Measurements from ENCODE around the gene ZNF724. TPM values are rescaled to one million over a fixed set of nuclear protein-coding genes. Genes with fewer than 3 reads are reported as not detected.
"Not testable (repeated sequence)": the region's sequence is repeated elsewhere in the genome, so short reads cannot be mapped to it uniquely, and the experiment has no call there.

ZNF724 gene
- total and polyA plus RNA-seq, 12 donors: 0.10 to 2.2 (median 1.5) TPM

DNA sequence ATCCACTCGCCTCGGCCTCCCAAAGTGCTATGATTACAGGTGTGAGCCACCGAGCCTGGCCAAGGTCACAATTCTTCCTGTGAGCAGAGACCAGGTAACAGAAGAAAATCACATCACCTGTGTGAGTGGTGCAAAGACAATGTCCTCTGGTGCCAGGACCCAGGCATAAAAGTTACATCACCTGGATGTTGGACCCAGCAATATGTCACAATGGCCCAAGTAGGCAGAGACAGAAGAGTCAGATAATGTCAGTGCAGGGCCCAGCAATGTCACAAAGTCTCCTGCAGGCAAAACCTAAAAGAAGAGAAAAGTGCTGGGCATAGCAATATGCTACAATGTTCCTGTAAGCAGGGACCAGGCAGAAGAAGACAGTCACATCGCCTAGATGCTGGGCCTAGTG is 5.5 kb upstream of the ZNF724 start:
- H3K9me3 ChIP-seq: no peaks in the 10 kb centered on the region
- 91 to 93% methylated on average over 4 of the region's 4 CpGs for WGBS, 2 donors

DNA sequence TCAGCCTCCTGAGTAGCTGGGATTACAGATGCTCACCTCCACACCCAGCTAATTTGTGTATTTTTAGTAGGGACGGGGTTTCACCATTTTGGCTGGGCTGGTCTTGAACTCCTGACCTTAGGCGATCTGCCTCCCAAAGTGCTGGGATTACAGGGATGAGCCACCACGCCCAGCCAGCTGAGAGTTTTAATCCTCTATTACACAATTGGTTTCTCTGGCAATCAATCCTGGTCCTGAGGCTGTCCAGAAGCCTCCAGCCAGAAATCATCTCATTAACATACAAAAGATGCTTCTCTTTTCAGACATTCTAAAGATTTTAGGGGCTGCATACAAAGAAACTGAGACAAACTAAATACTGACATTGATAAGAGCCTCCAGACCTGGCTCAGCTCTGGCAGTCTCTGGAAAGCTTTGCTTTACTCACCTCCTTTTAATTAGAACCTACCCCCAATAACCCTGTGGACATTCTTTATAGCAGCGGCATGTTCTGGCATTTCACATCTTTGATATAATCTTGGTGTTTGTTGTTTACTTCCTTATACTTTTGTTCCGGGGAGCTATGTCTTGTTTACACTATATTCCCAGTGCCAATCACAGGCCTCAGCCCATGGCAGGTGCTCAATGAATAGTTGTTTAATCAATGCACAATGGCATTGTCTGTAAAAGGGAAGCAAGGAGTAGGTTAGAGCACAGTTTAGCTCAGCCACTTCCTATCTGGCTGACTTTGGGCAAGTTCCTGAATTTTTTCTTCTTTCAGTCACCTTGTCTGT is 4.1 kb upstream of the ZNF724 start:
- no peak for DNase-seq
- no peaks in the 10 kb centered on the region for H3K9me3 ChIP-seq
- H3K36me3 ChIP-seq: peaks cover 0 to 10% (median 0%) of the 10 kb centered on the region in 9 donors
- no peak overlapping the region for H3K4me3 ChIP-seq
- TF ChIP-seq, protein P1, sequence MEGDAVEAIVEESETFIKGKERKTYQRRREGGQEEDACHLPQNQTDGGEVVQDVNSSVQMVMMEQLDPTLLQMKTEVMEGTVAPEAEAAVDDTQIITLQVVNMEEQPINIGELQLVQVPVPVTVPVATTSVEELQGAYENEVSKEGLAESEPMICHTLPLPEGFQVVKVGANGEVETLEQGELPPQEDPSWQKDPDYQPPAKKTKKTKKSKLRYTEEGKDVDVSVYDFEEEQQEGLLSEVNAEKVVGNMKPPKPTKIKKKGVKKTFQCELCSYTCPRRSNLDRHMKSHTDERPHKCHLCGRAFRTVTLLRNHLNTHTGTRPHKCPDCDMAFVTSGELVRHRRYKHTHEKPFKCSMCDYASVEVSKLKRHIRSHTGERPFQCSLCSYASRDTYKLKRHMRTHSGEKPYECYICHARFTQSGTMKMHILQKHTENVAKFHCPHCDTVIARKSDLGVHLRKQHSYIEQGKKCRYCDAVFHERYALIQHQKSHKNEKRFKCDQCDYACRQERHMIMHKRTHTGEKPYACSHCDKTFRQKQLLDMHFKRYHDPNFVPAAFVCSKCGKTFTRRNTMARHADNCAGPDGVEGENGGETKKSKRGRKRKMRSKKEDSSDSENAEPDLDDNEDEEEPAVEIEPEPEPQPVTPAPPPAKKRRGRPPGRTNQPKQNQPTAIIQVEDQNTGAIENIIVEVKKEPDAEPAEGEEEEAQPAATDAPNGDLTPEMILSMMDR (IDR thresholded peaks at IDR 0.05): no peak
- no peak for ATAC-seq
- H3K4me1 ChIP-seq: peaks cover 2 to 7% (median 5%) of the 10 kb centered on the region in 9 donors
- no peak overlapping the region for H3K27ac ChIP-seq
- intact Hi-C loops (cut with DNase I): loop anchor here in 1 of 10 donors (10.0 kb wide), 1 partner anchor 140 kb away; the partner anchor contains the start of gene ZNF730
- no peaks in the 10 kb centered on the region for H3K27me3 ChIP-seq
- 65 to 82% methylated on average over 5 of the region's 5 CpGs for whole genome bisulfite sequencing, 2 donors

More for the DNA sequence above, 5.5 kb upstream of the ZNF724 start:
- Histone ChIP-seq H3K4me3 (no peak overlapping the region), H3K27me3 (no peaks in the 10 kb centered on the region), H3K27ac (no peak overlapping the region), H3K4me1 (peaks cover 0 to under 1% (median 0%) of the 10 kb centered on the region in 9 donors), H3K36me3 (peaks cover 0 to 24% (median 3%) of the 10 kb centered on the region in 9 donors)
- DNase-seq: no peak
- TF ChIP-seq, protein P1 (IDR thresholded peaks at IDR 0.05): no peak
- ATAC-seq: no peak
- intact Hi-C loops (cut with DNase I): loop anchor here in 1 of 10 donors (10.0 kb wide), 1 partner anchor 141 kb away; the partner anchor contains the start of gene ZNF730

GRCh38 chr19:23253256-23253655 is 3.1 kb upstream of the ZNF724 start:
- ATAC-seq, DNase-seq, H3K4me3 ChIP-seq, H3K27me3 ChIP-seq, H3K9me3 ChIP-seq, H3K36me3 ChIP-seq, H3K27ac ChIP-seq: not testable (repeated sequence)
- peaks cover 3 to 14% (median 9%) of the 10 kb centered on the region in 9 donors for H3K4me1 ChIP-seq
- intact Hi-C loops (cut with DNase I): loop anchor here in 1 of 10 donors (10.0 kb wide), 1 partner anchor 138 kb away; the partner anchor contains the start of gene ZNF730
- WGBS, 2 donors: 59 to 77% methylated on average over 3 of the region's 3 CpGs

DNA sequence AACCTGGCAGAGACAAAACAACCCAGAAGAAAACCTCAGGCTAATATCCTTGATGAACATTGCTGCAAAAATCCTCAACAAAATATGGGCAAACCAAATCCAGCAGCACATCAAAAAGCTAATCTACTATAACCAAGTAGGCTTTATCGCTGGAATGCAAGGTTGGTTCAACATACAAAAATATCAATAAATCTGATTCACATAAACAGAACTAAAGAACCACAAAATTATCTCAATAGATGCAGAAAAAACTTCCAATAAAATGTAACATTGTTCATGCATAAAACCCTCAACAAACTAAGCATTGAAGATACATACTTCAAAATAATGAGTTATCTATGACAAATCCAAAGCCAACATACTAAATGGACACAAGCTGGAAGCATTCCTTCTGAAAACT is 8.8 kb downstream of the ZNF724 start:
- intact Hi-C loops (cut with DNase I): no loop called here
- Histone ChIP-seq H3K27me3 (no peaks in the 10 kb centered on the region), H3K9me3 (peaks cover 0 to 74% (median 10%) of the 10 kb centered on the region in 11 donors), H3K27ac (no peak overlapping the region), H3K4me3 (no peak overlapping the region), H3K4me1 (no peaks in the 10 kb centered on the region), H3K36me3 (peaks cover 0 to 80% (median 4%) of the 10 kb centered on the region in 9 donors)
- ATAC-seq: no peak
- 97 to 100% methylated on average over 1 of the region's 1 CpG for WGBS, 2 donors
- TF ChIP-seq, protein P1 (IDR thresholded peaks at IDR 0.05): no peak
- no peak for DNase-seq

Measured in heart right ventricle (tissue), 16 donors.